ENCODE results near the gene HOXA9.

HOXA9 gene

GRCh38 chr7:27151931-27152815, 13.2 kb downstream of the HOXA9 start, which contains the start of gene HOXA3:
Gene HOXA3 (minus strand): TSS chr7:27152583. CDS start chr7:27110640, 41,943 bp downstream.
- DNase-seq (ENCODE audit: low spot score) = peak; percentile 93

GRCh38 chr7:27151341-27151930, 13.9 kb downstream of the HOXA9 start:
- peak; percentile 50 for DNase-seq (ENCODE audit: low spot score)

GRCh38 chr7:27150568-27151340, 14.6 kb downstream of the HOXA9 start:
- peak; percentile 85 for DNase-seq (ENCODE audit: low spot score)

- DNase-seq (ENCODE audit: low spot score) = no peak
These were observed 15.3 kb downstream of the HOXA9 start for GRCh38 chr7:27149842-27150567.

- no peak for DNase-seq (ENCODE audit: low spot score)
These were observed 16.3 kb downstream of the HOXA9 start for GRCh38 chr7:27148756-27149641.

- peak; percentile 79 for DNase-seq (ENCODE audit: low spot score)
These were observed 17.1 kb downstream of the HOXA9 start for GRCh38 chr7:27148031-27148755.

- no peak for DNase-seq (ENCODE audit: low spot score)
These were observed 17.9 kb downstream of the HOXA9 start, which contains the start of gene HOXA6 for GRCh38 chr7:27147199-27148030. Gene HOXA6 (minus strand): TSS chr7:27147774. CDS start chr7:27147749, 25 bp downstream.

- DNase-seq (ENCODE audit: low spot score) = no peak
These were observed 18.7 kb downstream of the HOXA9 start for GRCh38 chr7:27146491-27147198.

GRCh38 chr7:27145914-27146412, 19.4 kb downstream of the HOXA9 start:
- no peak for DNase-seq (ENCODE audit: low spot score)

GRCh38 chr7:27145165-27145913, 20.0 kb downstream of the HOXA9 start:
- no peak for DNase-seq (ENCODE audit: low spot score)

- DNase-seq (ENCODE audit: low spot score) = no peak
These were observed 20.6 kb downstream of the HOXA9 start for GRCh38 chr7:27144781-27145164.

GRCh38 chr7:27143950-27144780, 21.2 kb downstream of the HOXA9 start:
- no peak for DNase-seq (ENCODE audit: low spot score)

GRCh38 chr7:27143023-27143949, 22.1 kb downstream of the HOXA9 start, which contains the start of gene HOXA5:
Gene HOXA5 (minus strand): TSS chr7:27143681. CDS start chr7:27143607, 74 bp downstream.
- DNase-seq (ENCODE audit: low spot score) = peak; percentile 100

GRCh38 chr7:27142580-27143022, 22.7 kb downstream of the HOXA9 start:
- no peak for DNase-seq (ENCODE audit: low spot score)

- DNase-seq (ENCODE audit: low spot score) = peak; percentile 76
These were observed 23.3 kb downstream of the HOXA9 start for GRCh38 chr7:27141923-27142579.

All from SW480 (cell line).